Keratinocyte (primary cell): ENCODE results near the gene ACOXL. TPM values are rescaled to one million over a fixed set of nuclear protein-coding genes. Genes with fewer than 3 reads are reported as not detected.

ENCODE experiments used
- DNase-seq: peaks from one replicate; pipeline ENCODE4 v3.0.0-alpha.2; 2011; ENCODE audit warnings: low read depth, missing footprints, low spot score
- FAIRE-seq: peaks from 2 replicates; lab custom pipeline; 2011; peaks lifted over from hg19 to GRCh38; lab: Jason Lieb, UNC
- H2AFZ ChIP-seq: 2 replicates; pipeline ENCODE4 v1.6.0; 2012; ENCODE audit warnings: low read length, control low read depth, inconsistent platforms; ENCODE audit not compliant: control insufficient read depth
- H3K27ac ChIP-seq: 2 replicates; pipeline ENCODE4 v1.5.1; 2011; ENCODE audit warnings: low read length; ENCODE audit not compliant: control insufficient read depth, insufficient read depth
- H3K27me3 ChIP-seq: 3 replicates; pipeline ENCODE4 v1.6.0; 2011; ENCODE audit warnings: low read length; ENCODE audit not compliant: control insufficient read depth, insufficient read depth; ENCODE audit errors: extremely low read depth
- H3K36me3 ChIP-seq, 2 experiments: 2 replicates in 1 of 2; 3 replicates in 1 of 2; pipeline ENCODE4 v1.5.1; 2011; ENCODE audit warnings: low read length in 2 of 2, mild to moderate bottlenecking in 1 of 2; ENCODE audit not compliant: control insufficient read depth in 2 of 2, insufficient read depth in 2 of 2; ENCODE audit errors: extremely low read depth in 1 of 2
- H3K4me1 ChIP-seq: 3 replicates; pipeline ENCODE4 v1.5.1; 2011; ENCODE audit warnings: low read length; ENCODE audit not compliant: control insufficient read depth, insufficient read depth; ENCODE audit errors: extremely low read depth
- H3K4me2 ChIP-seq: 3 replicates; pipeline ENCODE4 v1.6.0; 2011; ENCODE audit warnings: low read depth, low read length; ENCODE audit not compliant: control insufficient read depth, insufficient read depth; ENCODE audit errors: extremely low read depth
- H3K4me3 ChIP-seq, 3 experiments: fragments of 200-600 bp in 1 of 3; sonication (generic) in 1 of 3; 2 replicates in 2 of 3; 3 replicates in 1 of 3; pipeline ENCODE4 v1.5.1; 2011 to 2016; ENCODE audit warnings: low read length in 3 of 3, mild to moderate bottlenecking in 3 of 3, control low read depth in 2 of 3, inconsistent platforms in 1 of 3, low read depth in 1 of 3, mixed read lengths in 1 of 3, mixed run types in 1 of 3, moderate library complexity in 1 of 3; ENCODE audit not compliant: control insufficient read depth in 2 of 3, insufficient read depth in 2 of 3; ENCODE audit errors: extremely low read depth in 1 of 3
- H3K79me2 ChIP-seq: 2 replicates; pipeline ENCODE4 v1.6.0; 2012; ENCODE audit warnings: low read length; ENCODE audit not compliant: control insufficient read depth, insufficient read depth
- H3K9ac ChIP-seq: 3 replicates; pipeline ENCODE4 v1.6.0; 2011; ENCODE audit warnings: low read length; ENCODE audit not compliant: control insufficient read depth, insufficient read depth; ENCODE audit errors: extremely low read depth
- H3K9me1 ChIP-seq: 3 replicates; pipeline ENCODE4 v1.6.0; 2011; ENCODE audit warnings: low read length; ENCODE audit not compliant: control insufficient read depth, insufficient read depth; ENCODE audit errors: extremely low read depth
- H3K9me3 ChIP-seq: 2 replicates; pipeline ENCODE4 v1.5.1; 2012; ENCODE audit warnings: low read depth, low read length; ENCODE audit not compliant: control insufficient read depth
- H4K20me1 ChIP-seq: 3 replicates; pipeline ENCODE4 v1.6.0; 2011; ENCODE audit warnings: low read length; ENCODE audit not compliant: control insufficient read depth, insufficient read depth; ENCODE audit errors: extremely low read depth
- CTCF ChIP-seq, 3 experiments: IDR thresholded peaks in 1 of 3; conservative IDR thresholded peaks in 1 of 3; optimal IDR thresholded peaks in 1 of 3; 2 replicates in 2 of 3; 3 replicates in 1 of 3; pipeline versions ENCODE3 to v1.5.1; 2011; ENCODE audit warnings: low read length in 3 of 3, mild to moderate bottlenecking in 3 of 3, moderate library complexity in 2 of 3, control low read depth in 1 of 3, inconsistent platforms in 1 of 3; ENCODE audit not compliant: insufficient read depth in 2 of 3; ENCODE audit errors: extremely low read depth in 1 of 3
- EZH2 ChIP-seq: IDR thresholded peaks from one replicate; pipeline ENCODE4 v1.6.1; 2012; ENCODE audit warnings: inconsistent platforms, mild to moderate bottlenecking, low read length, moderate library complexity
- dilution Hi-C: fragments of 300-500 bp; cut with MboI; formaldehyde crosslinking; loops from one replicate; pipeline ENCODE4 v1.7.0; 2020; ENCODE audit warnings: low sequenced_read_pairs; ENCODE audit not compliant: extremely low pct_ligation_motif_present
- polyA plus RNA-seq, 5 experiments: library from polyadenylated mRNA; depleted of rRNA in 3 of 5; stranded (reverse) in 3 of 5; stranded (forward) in 1 of 5; unstranded in 1 of 5; fragments of >200 nt; gene quantifications; 1 replicate in 1 of 5; 2 replicates in 3 of 5; 3 replicates in 1 of 5; pipeline versions ENCODE4 v1.2.1 to v1.2.3, GENCODE V29; 2011 to 2012; ENCODE audit warnings: missing spikeins in 2 of 5, low read depth in 1 of 5, low replicate concordance in 1 of 5

ACOXL gene
- polyA plus RNA-seq, 1 donor (not counting 4 experiments of a cell fraction or from before 2014, with no cell fraction given), result 0.04 TPM

GRCh38 chr2:111011218-111011617, 278.8 kb downstream of the ACOXL start:
- H3K27ac ChIP-seq, result no peak overlapping the region
- H3K27me3 ChIP-seq, result no peaks in the 10 kb centered on the region
- H3K9me1 ChIP-seq, result no peaks in the 10 kb centered on the region
- no peak overlapping the region for H3K4me2 ChIP-seq
- no peaks in the 10 kb centered on the region for H3K4me1 ChIP-seq
- dilution Hi-C loops, result no loop called here
- DNase-seq (no peak), FAIRE-seq (no peak)
- no peak overlapping the region for H3K9ac ChIP-seq
- no peak overlapping the region for H3K4me3 ChIP-seq
- H3K9me3 ChIP-seq, result no peaks in the 10 kb centered on the region
- H3K79me2 ChIP-seq, result no peaks in the 10 kb centered on the region
- no peak for TF ChIP-seq EZH2
- no peak for TF ChIP-seq CTCF (optimal IDR thresholded peaks at IDR 0.05 in 1 of 3, IDR thresholded peaks at IDR 0.05 in 1 of 3, conservative IDR thresholded peaks at IDR 0.05 in 1 of 3; ENCODE audit: extremely low read depth in 1 of 3, insufficient read depth in 2 of 3, low read length in 3 of 3)
- H4K20me1 ChIP-seq, result no peaks in the 10 kb centered on the region
- no peaks in the 10 kb centered on the region for H3K36me3 ChIP-seq
- no peak overlapping the region for H2AFZ ChIP-seq

- DNase-seq, result no peak
- dilution Hi-C loops, result no loop called here
- Histone ChIP-seq H3K27ac (no peak overlapping the region), H3K4me1 (no peaks in the 10 kb centered on the region), H3K9ac (no peak overlapping the region), H3K4me2 (no peak overlapping the region), H3K79me2 (no peaks in the 10 kb centered on the region), H4K20me1 (no peaks in the 10 kb centered on the region), H3K9me1 (no peaks in the 10 kb centered on the region), H3K9me3 (no peaks in the 10 kb centered on the region), H2AFZ (no peak overlapping the region), H3K4me3 (no peak overlapping the region), H3K36me3 (no peaks in the 10 kb centered on the region), H3K27me3 (peaks cover 3% of the 10 kb centered on the region)
- no peak for FAIRE-seq
- TF ChIP-seq CTCF (optimal IDR thresholded peaks at IDR 0.05 in 1 of 3, IDR thresholded peaks at IDR 0.05 in 1 of 3, conservative IDR thresholded peaks at IDR 0.05 in 1 of 3; ENCODE audit: extremely low read depth in 1 of 3, insufficient read depth in 2 of 3, low read length in 3 of 3) (no peak), EZH2 (no peak)
Observed at GRCh38 chr2:111015283-111015995, 283.1 kb downstream of the ACOXL start.
